Stomach (tissue), 9 donors: ENCODE data around the gene RECQL. TPM values are rescaled to one million over a fixed set of nuclear protein-coding genes. Genes with fewer than 3 reads are reported as not detected.
A peak's percentile ranks its signal among the peaks of the same experiment; 100 is the strongest.

ENCODE experiments used
- DNase-seq, 2 donors: peaks; one replicate each; pipeline versions ENCODE4 v3.0.0 to v3.0.0-alpha.2; 2013 to 2019
- H3K27ac ChIP-seq, 5 donors: fragments of 200-600 bp in 4 of 5; sonication (generic) in 4 of 5; one replicate each; pipeline ENCODE4 v1.5.1; 2013 to 2019; ENCODE audit warnings: mild to moderate bottlenecking in 1 of 5, moderate library complexity in 1 of 5
- H3K27me3 ChIP-seq, 3 donors: fragments of 200-600 bp; sonication (generic); one replicate each; pipeline ENCODE4 v1.5.1; 2017 to 2019; ENCODE audit warnings: mixed run types in 1 of 3
- H3K36me3 ChIP-seq, 4 donors: fragments of 200-600 bp; sonication (generic); 1 replicate in 3 of 4; 2 replicates in 1 of 4; pipeline ENCODE4 v1.5.1; 2016 to 2019
- H3K4me1 ChIP-seq, 4 donors: fragments of 200-600 bp; sonication (generic); one replicate each; pipeline ENCODE4 v1.5.1; 2016 to 2019
- H3K4me3 ChIP-seq, 4 donors: fragments of 200-600 bp; sonication (generic) in 3 of 4; one replicate each; pipeline ENCODE4 v1.5.1; 2016 to 2019; ENCODE audit warnings: mild to moderate bottlenecking in 1 of 4
- H3K9me3 ChIP-seq, 4 donors: fragments of 200-600 bp; sonication (generic); one replicate each; pipeline ENCODE4 v1.5.1; 2016 to 2019
- EP300 ChIP-seq: sonication (generic); formaldehyde crosslinking; IDR thresholded peaks from one replicate; pipeline ENCODE4 v1.6.1; 2017; ENCODE audit warnings: antibody characterized with exemption
- POLR2A ChIP-seq, 4 donors: fragments of 450-650 bp; IDR thresholded peaks; one replicate each; pipeline ENCODE4 v1.6.1; 2016; ENCODE audit warnings: antibody characterized with exemption in 4 of 4, control low read depth in 2 of 4, mild to moderate bottlenecking in 1 of 4, moderate library complexity in 1 of 4
- POLR2AphosphoS5 ChIP-seq, 3 donors: sonication (generic); formaldehyde crosslinking; IDR thresholded peaks; one replicate each; pipeline ENCODE4 v1.6.1; 2016; ENCODE audit warnings: antibody characterized with exemption in 3 of 3
- WGBS, 5 donors: extraction: QIAGEN DNeasy Blood & Tissue Kit in 3 of 5; methylation state at CpG; one replicate each; pipeline versions ENCODE4 v1.1.5 to v1.1.7; 2013 to 2018; 5-methylcytosine and 5-hydroxymethylcytosine counted together
- intact Hi-C: fragments of 100-400 bp; cut with DNase I; formaldehyde crosslinking; loops from one replicate; pipeline ENCODE4 v1.15.1; 2023; ENCODE audit warnings: low total_unique reads
- polyA plus RNA-seq, 3 donors: library from polyadenylated mRNA; stranded (reverse); fragments of 200-250 nt; gene quantifications; one replicate each; pipeline ENCODE4 v1.2.3, GENCODE V29; 2013
- total RNA-seq, 5 donors: library from RNA; depleted of rRNA; stranded (reverse); fragments of >200 nt; gene quantifications; one replicate each; pipeline versions ENCODE4 v1.1.0 to v1.2.3, GENCODE V29; 2014 to 2016
- TF ChIP-seq, protein P1 (sequence below), 7 experiments: fragments of 450-650 bp in 4 of 7; fragments of 200-600 bp in 3 of 7; sonication (generic) in 3 of 7; IDR thresholded peaks; one replicate each; pipeline ENCODE4 v1.5.1; 2016 to 2019; ENCODE audit warnings: antibody characterized with exemption in 7 of 7, control low read depth in 2 of 7, mild to moderate bottlenecking in 1 of 7
- donor health status: healthy with polysubstance abuse.
- donor health status: Bipolar disorder and iron deficiency.
- donor health status: healthy.

RECQL gene
- total and polyA plus RNA-seq, 8 donors = 4.3 to 56.5 (median 12.7) TPM

DNA sequence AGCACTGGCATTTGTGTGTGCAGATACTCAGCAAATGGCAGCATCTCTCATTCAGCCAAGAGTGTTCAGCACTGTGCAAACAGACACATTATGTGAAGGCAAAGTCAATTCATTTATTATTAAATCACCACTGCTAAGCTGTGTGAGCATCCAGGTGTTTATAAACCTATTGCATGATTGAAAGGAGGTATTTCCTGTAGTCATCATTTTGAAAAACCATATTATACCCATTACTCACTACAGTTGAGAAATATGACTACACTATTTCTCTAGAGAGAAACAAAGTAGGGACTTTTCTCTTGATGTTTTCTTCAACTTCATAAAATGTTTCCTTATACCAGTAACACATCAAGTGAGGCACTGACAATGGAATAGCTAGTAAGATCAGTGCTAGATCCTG is 38.4 kb upstream of the RECQL start:
- no peak for DNase-seq
- Histone ChIP-seq H3K4me3 (no peak overlapping the region), H3K36me3 (no peaks in the 10 kb centered on the region), H3K9me3 (no peaks in the 10 kb centered on the region), H3K27me3 (no peaks in the 10 kb centered on the region), H3K4me1 (no peaks in the 10 kb centered on the region), H3K27ac (no peak overlapping the region)
- TF ChIP-seq, protein P1, sequence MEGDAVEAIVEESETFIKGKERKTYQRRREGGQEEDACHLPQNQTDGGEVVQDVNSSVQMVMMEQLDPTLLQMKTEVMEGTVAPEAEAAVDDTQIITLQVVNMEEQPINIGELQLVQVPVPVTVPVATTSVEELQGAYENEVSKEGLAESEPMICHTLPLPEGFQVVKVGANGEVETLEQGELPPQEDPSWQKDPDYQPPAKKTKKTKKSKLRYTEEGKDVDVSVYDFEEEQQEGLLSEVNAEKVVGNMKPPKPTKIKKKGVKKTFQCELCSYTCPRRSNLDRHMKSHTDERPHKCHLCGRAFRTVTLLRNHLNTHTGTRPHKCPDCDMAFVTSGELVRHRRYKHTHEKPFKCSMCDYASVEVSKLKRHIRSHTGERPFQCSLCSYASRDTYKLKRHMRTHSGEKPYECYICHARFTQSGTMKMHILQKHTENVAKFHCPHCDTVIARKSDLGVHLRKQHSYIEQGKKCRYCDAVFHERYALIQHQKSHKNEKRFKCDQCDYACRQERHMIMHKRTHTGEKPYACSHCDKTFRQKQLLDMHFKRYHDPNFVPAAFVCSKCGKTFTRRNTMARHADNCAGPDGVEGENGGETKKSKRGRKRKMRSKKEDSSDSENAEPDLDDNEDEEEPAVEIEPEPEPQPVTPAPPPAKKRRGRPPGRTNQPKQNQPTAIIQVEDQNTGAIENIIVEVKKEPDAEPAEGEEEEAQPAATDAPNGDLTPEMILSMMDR (IDR thresholded peaks at IDR 0.05) = no peak
- TF ChIP-seq EP300 (no peak), POLR2A (IDR thresholded peaks at IDR 0.05) (no peak), POLR2AphosphoS5 (IDR thresholded peaks at IDR 0.05) (no peak)
- intact Hi-C loops = no loop called here

DNA sequence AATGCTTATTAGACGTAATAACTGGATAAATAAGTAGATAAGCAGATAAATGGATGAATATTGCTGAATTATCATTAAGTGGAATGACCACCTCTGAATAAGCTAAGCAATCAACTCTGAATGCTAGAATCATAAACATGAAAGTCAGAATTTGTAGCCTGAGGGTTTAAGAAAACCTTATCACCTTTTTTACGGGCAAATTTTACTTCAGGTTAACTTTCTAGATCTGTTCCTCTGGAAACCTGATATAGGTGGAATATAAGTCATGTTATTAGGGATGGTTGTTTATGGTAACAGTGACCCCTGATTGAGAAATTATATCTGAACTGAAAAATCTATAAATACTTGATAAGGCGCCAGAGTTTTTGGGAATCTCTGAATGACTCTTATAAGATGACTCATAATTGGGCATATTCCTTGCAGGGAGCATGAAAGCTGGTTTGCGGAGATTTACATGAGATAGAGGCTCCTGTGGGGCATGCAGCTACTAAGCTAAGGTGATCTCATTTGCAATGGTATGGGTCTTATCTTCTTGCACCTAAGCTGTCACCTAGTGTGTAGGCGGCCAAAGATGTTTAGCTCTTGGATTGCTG is 36.7 kb upstream of the RECQL start:
- H3K27ac ChIP-seq = no peak overlapping the region
- no peaks in the 10 kb centered on the region for H3K4me1 ChIP-seq
- 81 to 94% (median 84%) methylated on average over 5 of the region's 5 CpGs for WGBS, 5 donors
- intact Hi-C loops = no loop called here
- H3K4me3 ChIP-seq = no peak overlapping the region
- no peaks in the 10 kb centered on the region for H3K36me3 ChIP-seq
- H3K9me3 ChIP-seq = no peaks in the 10 kb centered on the region
- TF ChIP-seq EP300 (no peak), POLR2A (IDR thresholded peaks at IDR 0.05) (no peak), POLR2AphosphoS5 (IDR thresholded peaks at IDR 0.05) (no peak)
- TF ChIP-seq, protein P1 (IDR thresholded peaks at IDR 0.05) = no peak
- no peaks in the 10 kb centered on the region for H3K27me3 ChIP-seq
- DNase-seq = no peak

DNA sequence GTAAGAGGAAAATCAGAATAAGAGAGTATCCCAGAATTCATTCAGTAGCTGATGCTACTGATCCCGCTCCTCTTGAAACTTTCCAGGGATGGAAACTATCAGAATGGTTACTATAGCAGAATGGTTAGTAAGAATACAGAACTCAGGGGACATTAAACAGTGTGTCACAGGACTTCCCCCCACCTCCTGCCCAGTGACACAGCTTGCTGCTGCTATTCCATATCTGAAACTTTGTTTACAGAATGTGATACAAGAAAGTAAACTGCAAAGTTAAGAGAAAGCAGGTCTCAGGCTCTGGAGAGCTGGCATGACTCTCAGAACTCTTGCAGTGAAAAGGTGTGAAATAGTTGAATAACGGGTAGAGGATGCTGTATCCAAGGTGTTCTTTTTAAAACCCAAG is 28.0 kb upstream of the RECQL start:
- H3K27me3 ChIP-seq = peaks cover 0 to 28% (median 9%) of the 10 kb centered on the region in 3 donors
- no peak for TF ChIP-seq POLR2AphosphoS5 (IDR thresholded peaks at IDR 0.05)
- TF ChIP-seq POLR2A (IDR thresholded peaks at IDR 0.05) = no peak
- TF ChIP-seq, protein P1 (IDR thresholded peaks at IDR 0.05) = no peak
- no peak for TF ChIP-seq EP300
- no peaks in the 10 kb centered on the region for H3K36me3 ChIP-seq
- H3K27ac ChIP-seq = peak overlapping the region in 1 of 5 donors; percentile 20
- H3K4me3 ChIP-seq = no peak overlapping the region
- WGBS, 5 donors = 46 to 58% (median 49%) methylated on average over 2 of the region's 2 CpGs
- peaks cover 0 to 32% (median 21%) of the 10 kb centered on the region in 4 donors for H3K4me1 ChIP-seq
- DNase-seq = peak; percentile 18 to 29
- intact Hi-C loops = no loop called here
- no peaks in the 10 kb centered on the region for H3K9me3 ChIP-seq

DNA sequence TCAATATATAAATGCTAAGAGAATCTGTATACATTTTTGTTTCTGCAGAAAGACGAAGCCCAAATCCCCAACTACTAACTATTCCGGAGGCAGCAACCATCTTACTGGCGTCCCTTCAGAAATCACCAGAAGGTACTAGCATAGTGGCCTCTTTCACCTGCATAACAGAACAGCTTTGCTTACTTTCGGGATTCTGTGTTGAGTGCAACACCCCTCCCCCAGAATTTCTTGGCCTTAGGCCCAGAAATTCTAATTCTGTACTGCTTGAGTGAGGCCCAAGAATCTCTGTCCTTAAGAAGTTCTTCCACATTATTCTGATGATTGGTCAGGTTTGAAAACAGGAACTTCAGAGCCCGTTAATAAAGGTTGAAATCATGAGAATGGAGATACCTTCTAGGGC is 27.5 kb upstream of the RECQL start:
- intact Hi-C loops = no loop called here
- Histone ChIP-seq H3K36me3 (no peaks in the 10 kb centered on the region), H3K4me3 (no peak overlapping the region), H3K27ac (peak overlapping the region in 1 of 5 donors; percentile 20), H3K9me3 (no peaks in the 10 kb centered on the region), H3K27me3 (peaks cover 0 to 28% (median 9%) of the 10 kb centered on the region in 3 donors), H3K4me1 (peaks cover 0 to 32% (median 21%) of the 10 kb centered on the region in 4 donors)
- peak; percentile 29 to 52 for DNase-seq
- 38 to 65% (median 45%) methylated on average over 5 of the region's 5 CpGs for WGBS, 5 donors
- no peak for TF ChIP-seq POLR2AphosphoS5 (IDR thresholded peaks at IDR 0.05)
- TF ChIP-seq, protein P1 (IDR thresholded peaks at IDR 0.05) = no peak
- no peak for TF ChIP-seq EP300
- TF ChIP-seq POLR2A (IDR thresholded peaks at IDR 0.05) = no peak
